ENCODE results near the gene TMEM175.

- TF ChIP-seq, protein P1, sequence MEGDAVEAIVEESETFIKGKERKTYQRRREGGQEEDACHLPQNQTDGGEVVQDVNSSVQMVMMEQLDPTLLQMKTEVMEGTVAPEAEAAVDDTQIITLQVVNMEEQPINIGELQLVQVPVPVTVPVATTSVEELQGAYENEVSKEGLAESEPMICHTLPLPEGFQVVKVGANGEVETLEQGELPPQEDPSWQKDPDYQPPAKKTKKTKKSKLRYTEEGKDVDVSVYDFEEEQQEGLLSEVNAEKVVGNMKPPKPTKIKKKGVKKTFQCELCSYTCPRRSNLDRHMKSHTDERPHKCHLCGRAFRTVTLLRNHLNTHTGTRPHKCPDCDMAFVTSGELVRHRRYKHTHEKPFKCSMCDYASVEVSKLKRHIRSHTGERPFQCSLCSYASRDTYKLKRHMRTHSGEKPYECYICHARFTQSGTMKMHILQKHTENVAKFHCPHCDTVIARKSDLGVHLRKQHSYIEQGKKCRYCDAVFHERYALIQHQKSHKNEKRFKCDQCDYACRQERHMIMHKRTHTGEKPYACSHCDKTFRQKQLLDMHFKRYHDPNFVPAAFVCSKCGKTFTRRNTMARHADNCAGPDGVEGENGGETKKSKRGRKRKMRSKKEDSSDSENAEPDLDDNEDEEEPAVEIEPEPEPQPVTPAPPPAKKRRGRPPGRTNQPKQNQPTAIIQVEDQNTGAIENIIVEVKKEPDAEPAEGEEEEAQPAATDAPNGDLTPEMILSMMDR (conservative IDR thresholded peaks at IDR 0.05; ENCODE audit: low read length) = no peak
- TF ChIP-seq EZH2phosphoT487 (IDR thresholded peaks at IDR 0.05; ENCODE audit: borderline replicate concordance) = no peak
Observed at GRCh38 chr4:893995-894705, 38.1 kb upstream of the TMEM175 start.

All from Loucy (cell line).